DOHH2 (cell line): ENCODE measurements around the gene WWTR1.

ENCODE experiments used
- H3F3A ChIP-seq: fragments of 200-600 bp; sonication (generic), shearing (Covaris generic); 2 replicates; pipeline ENCODE4 v1.6.0; 2016; ENCODE audit warnings: antibody characterized with exemption, mild to moderate bottlenecking; ENCODE audit not compliant: control insufficient read depth, insufficient read depth
- H3K27ac ChIP-seq: fragments of 200-600 bp; sonication (generic); 2 replicates; pipeline ENCODE4 v1.5.1; 2014; ENCODE audit warnings: low read depth, mild to moderate bottlenecking, low read length, moderate library complexity
- H3K27me3 ChIP-seq: fragments of 200-600 bp; sonication (generic); 2 replicates; pipeline ENCODE4 v1.6.1; 2014; ENCODE audit warnings: mild to moderate bottlenecking, low read length, mixed read lengths; ENCODE audit not compliant: control insufficient read depth
- H3K36me3 ChIP-seq: fragments of 200-600 bp; sonication (generic); 2 replicates; pipeline ENCODE4 v1.6.1; 2014; ENCODE audit warnings: mild to moderate bottlenecking, low read length, moderate library complexity, mixed read lengths; ENCODE audit not compliant: control insufficient read depth
- H3K4me1 ChIP-seq: fragments of 200-600 bp; sonication (generic); 2 replicates; pipeline ENCODE4 v1.6.1; 2014; ENCODE audit warnings: mild to moderate bottlenecking, low read length, mixed read lengths; ENCODE audit not compliant: control insufficient read depth
- H3K4me2 ChIP-seq: fragments of 200-600 bp; sonication (generic); 2 replicates; pipeline ENCODE4 v1.6.0; 2014; ENCODE audit warnings: mild to moderate bottlenecking, low read length, moderate library complexity
- H3K4me3 ChIP-seq: fragments of 200-600 bp; sonication (generic); 2 replicates; pipeline ENCODE4 v1.5.1; 2014; ENCODE audit warnings: mild to moderate bottlenecking, low read length, mixed read lengths
- H3K79me2 ChIP-seq: fragments of 200-600 bp; sonication (generic); 2 replicates; pipeline ENCODE4 v1.6.1; 2014; ENCODE audit warnings: mild to moderate bottlenecking, low read length, mixed read lengths; ENCODE audit not compliant: control insufficient read depth
- H3K9me2 ChIP-seq: fragments of 200-600 bp; sonication (generic); replicated peaks from 2 replicates; pipeline ENCODE4 v1.6.1; 2014; ENCODE audit warnings: mild to moderate bottlenecking, low read length, mixed read lengths; ENCODE audit not compliant: control insufficient read depth
- H3K9me3 ChIP-seq: fragments of 200-600 bp; sonication (generic); 2 replicates; pipeline ENCODE4 v1.6.1; 2014; ENCODE audit warnings: antibody characterized with exemption, low read length, mixed read lengths; ENCODE audit not compliant: control insufficient read depth, insufficient read depth
- H4K20me1 ChIP-seq: fragments of 200-600 bp; sonication (generic); 2 replicates; pipeline ENCODE4 v1.6.0; 2014; ENCODE audit warnings: low read depth, mild to moderate bottlenecking, antibody characterized with exemption, low read length, moderate library complexity; ENCODE audit not compliant: control insufficient read depth, insufficient read depth
- EZH2phosphoT487 ChIP-seq: fragments of 200-600 bp; sonication (generic); IDR thresholded peaks from 2 replicates; pipeline ENCODE4 v1.6.1; 2017; ENCODE audit warnings: borderline replicate concordance, mild to moderate bottlenecking, antibody characterized with exemption, low read length, moderate library complexity, mixed read lengths
- TF ChIP-seq, protein P1 (sequence below): fragments of 200-600 bp; sonication (generic); IDR thresholded peaks from one replicate; pipeline ENCODE4 v1.5.1; 2014; ENCODE audit warnings: antibody characterized with exemption, mild to moderate bottlenecking, low read depth, low read length; ENCODE audit not compliant: poor library complexity, severe bottlenecking

The WWTR1 gene

DNA sequence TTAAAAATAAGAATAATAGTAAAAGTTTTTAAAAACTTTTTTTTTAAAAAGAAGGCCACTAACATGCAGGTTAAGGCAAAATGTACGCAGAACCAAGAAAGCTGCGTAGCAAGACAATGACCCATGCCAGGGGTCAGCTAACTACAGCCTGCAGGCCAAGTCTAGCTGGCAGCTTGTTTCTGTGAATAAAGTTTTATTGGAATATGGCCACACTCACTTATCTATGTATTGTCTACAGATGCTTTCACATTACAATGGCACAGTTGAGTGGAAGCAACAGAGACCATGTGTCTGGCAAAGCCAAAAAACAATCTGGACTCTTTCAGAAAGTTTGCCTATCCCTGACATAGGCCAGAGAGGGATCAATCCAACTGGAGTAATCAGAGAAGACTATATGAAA is 46.7 kb downstream of the WWTR1 start:
- H3K36me3 ChIP-seq, result no peaks in the 10 kb centered on the region
- no peaks in the 10 kb centered on the region for H3K9me3 ChIP-seq
- TF ChIP-seq EZH2phosphoT487, result no peak
- TF ChIP-seq, protein P1, sequence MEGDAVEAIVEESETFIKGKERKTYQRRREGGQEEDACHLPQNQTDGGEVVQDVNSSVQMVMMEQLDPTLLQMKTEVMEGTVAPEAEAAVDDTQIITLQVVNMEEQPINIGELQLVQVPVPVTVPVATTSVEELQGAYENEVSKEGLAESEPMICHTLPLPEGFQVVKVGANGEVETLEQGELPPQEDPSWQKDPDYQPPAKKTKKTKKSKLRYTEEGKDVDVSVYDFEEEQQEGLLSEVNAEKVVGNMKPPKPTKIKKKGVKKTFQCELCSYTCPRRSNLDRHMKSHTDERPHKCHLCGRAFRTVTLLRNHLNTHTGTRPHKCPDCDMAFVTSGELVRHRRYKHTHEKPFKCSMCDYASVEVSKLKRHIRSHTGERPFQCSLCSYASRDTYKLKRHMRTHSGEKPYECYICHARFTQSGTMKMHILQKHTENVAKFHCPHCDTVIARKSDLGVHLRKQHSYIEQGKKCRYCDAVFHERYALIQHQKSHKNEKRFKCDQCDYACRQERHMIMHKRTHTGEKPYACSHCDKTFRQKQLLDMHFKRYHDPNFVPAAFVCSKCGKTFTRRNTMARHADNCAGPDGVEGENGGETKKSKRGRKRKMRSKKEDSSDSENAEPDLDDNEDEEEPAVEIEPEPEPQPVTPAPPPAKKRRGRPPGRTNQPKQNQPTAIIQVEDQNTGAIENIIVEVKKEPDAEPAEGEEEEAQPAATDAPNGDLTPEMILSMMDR, result no peak
- no peaks in the 10 kb centered on the region for H3K9me2 ChIP-seq
- no peaks in the 10 kb centered on the region for H3K79me2 ChIP-seq
- no peaks in the 10 kb centered on the region for H4K20me1 ChIP-seq
- H3K4me3 ChIP-seq, result no peak overlapping the region
- H3F3A ChIP-seq, result no peaks in the 10 kb centered on the region
- H3K27ac ChIP-seq, result no peak overlapping the region
- H3K4me2 ChIP-seq, result no peak overlapping the region
- 0 out of 2 replicates have a peak, but pooled peaks cover 2% of the 10 kb centered on the region for H3K27me3 ChIP-seq
- H3K4me1 ChIP-seq, result no peaks in the 10 kb centered on the region

DNA sequence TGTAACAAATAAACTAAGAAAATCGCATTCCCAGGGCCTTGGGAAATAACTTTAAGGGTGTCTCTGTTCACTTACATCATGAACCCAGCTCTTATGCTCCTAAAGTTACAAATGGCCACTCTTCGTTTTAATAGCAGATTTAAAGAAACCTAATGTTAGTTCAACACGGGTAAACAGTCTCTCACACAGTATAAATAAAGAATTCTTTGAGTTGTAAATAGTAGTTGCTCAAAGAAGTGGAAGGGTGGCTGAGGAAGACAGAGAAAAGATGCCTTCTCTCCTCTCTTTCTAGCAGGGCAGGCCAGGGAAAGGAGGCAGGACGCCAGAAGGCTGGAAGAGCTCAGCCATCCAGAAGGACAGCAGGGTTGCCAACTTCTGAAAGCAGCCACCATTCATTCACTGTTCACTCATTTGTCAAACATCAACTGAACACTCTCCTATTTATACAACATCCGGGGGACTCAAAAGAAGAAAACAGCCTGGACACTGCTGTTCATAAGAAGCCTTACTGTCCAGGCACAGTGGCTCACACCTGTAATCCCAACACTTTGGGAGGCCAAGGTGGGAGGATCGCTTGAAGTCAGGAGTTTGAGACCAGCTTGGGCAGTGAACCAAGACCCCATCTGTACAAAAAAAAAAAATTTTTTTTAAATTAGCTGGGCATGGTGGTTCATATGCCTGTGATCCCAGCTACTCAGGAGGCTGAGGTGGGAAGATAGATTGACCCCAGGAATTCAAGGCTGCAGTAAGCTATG is 47.3 kb downstream of the WWTR1 start:
- H4K20me1 ChIP-seq, result no peaks in the 10 kb centered on the region
- H3K4me2 ChIP-seq, result no peak overlapping the region
- no peaks in the 10 kb centered on the region for H3K9me3 ChIP-seq
- no peaks in the 10 kb centered on the region for H3K4me1 ChIP-seq
- no peaks in the 10 kb centered on the region for H3K9me2 ChIP-seq
- 0 out of 2 replicates have a peak, but pooled peaks cover 2% of the 10 kb centered on the region for H3K27me3 ChIP-seq
- no peak overlapping the region for H3K4me3 ChIP-seq
- no peaks in the 10 kb centered on the region for H3K36me3 ChIP-seq
- H3K27ac ChIP-seq, result no peak overlapping the region
- TF ChIP-seq, protein P1, result no peak
- no peak for TF ChIP-seq EZH2phosphoT487
- no peaks in the 10 kb centered on the region for H3K79me2 ChIP-seq
- no peaks in the 10 kb centered on the region for H3F3A ChIP-seq

DNA sequence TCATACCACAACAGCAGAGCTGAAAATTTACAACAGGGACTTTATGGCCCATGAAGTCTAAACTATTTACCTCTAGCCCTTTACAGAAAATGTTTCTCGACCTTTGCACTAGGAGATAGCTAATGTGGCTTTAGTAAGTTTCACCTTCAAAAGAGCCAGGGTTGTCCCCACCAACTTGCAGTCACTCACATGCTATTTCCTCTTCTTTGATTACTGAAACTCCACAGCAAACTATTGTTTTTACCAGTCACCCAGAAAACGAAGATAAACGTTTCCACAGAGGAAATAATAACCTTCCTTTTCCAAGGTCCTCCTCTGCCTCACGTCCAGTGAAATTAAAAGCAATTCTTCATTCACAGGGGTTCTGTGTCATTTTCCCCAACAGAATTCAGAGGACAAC is 48.2 kb downstream of the WWTR1 start:
- Histone ChIP-seq H3K79me2 (no peaks in the 10 kb centered on the region), H3K4me2 (no peak overlapping the region), H3K9me3 (no peaks in the 10 kb centered on the region), H3K9me2 (no peaks in the 10 kb centered on the region), H3K27ac (no peak overlapping the region), H3K4me1 (no peaks in the 10 kb centered on the region), H4K20me1 (no peaks in the 10 kb centered on the region), H3K27me3 (0 out of 2 replicates have a peak, but pooled peaks cover 2% of the 10 kb centered on the region), H3F3A (no peaks in the 10 kb centered on the region), H3K36me3 (no peaks in the 10 kb centered on the region), H3K4me3 (no peak overlapping the region)
- TF ChIP-seq EZH2phosphoT487, result no peak
- TF ChIP-seq, protein P1, result no peak
